ACHN (cell line): Measurements from ENCODE around the gene PLEKHA6.
A peak's percentile ranks its signal among the peaks of the same experiment; 100 is the strongest.

Experiments
- DNase-seq: peaks from one replicate; pipeline ENCODE4 v3.0.0-alpha.2; 2015
- in situ Hi-C: cut with HindIII; loops from 2 replicates; pipeline ENCODE4 v1.10.0; 2017; ENCODE audit warnings: low sequenced_read_pairs, low pct_ligation_motif_present, low pct_unique_long_range_greater_than_20kb

Gene PLEKHA6

GRCh38 chr1:204280099-204280961 lies 79.4 kb downstream of the PLEKHA6 start:
- DNase-seq, result no peak
- in situ Hi-C loops, result no loop called here

DNA sequence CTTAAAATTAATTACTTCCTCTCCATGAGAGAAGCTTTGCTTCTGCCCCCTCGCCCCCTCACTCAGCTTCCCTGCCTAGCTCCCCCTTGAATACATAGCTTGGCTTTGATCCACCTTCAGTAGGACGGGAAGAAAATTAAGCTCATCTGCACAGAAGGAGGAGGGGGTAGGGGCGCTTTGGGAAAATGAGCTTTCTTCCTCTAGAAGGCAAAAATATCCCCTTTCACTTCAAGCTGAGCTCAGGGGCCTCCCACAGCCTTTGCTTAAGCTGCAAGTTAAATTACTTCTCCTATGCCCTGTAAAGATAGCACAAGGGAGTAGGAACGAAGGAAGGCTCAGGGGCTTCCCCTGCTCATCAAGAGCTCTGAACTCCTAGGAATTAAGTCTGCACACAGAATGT lies 80.8 kb downstream of the PLEKHA6 start:
- in situ Hi-C loops, result no loop called here
- no peak for DNase-seq

GRCh38 chr1:204278251-204278650 lies 81.5 kb downstream of the PLEKHA6 start:
- DNase-seq, result no peak
- in situ Hi-C loops, result no loop called here

DNA sequence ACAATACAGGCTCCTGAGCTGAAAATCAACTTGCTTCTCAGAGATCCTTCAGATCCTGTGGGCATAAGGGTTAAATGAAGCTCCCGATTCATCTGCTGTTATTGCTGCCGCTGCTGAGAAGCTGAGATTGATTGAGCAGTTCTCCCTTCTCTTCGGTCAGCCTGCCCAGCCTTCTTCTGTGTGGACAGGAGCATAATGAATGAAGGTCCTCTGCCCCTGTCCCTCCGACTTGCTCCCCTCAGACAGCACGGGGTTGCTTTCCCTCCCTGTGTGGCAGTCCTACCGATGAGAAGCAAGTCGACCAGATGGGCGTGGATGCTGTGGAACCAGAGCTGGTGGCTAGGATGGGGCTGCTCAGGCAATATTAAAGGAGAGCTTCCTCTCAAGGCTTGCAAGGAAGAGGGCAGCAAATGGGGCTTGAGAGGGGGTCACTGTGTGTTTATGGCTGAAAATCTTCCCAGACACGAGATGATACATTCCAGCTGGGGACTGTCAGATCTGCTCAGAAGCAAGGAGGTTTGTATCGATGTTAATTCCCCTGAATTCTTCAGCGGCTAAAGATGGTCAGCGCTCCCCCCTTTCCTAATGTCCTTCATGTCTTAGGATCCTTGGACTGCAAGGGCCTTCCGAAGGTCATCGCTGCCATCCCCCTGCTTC lies 82.0 kb downstream of the PLEKHA6 start:
- in situ Hi-C loops, result no loop called here

DNA sequence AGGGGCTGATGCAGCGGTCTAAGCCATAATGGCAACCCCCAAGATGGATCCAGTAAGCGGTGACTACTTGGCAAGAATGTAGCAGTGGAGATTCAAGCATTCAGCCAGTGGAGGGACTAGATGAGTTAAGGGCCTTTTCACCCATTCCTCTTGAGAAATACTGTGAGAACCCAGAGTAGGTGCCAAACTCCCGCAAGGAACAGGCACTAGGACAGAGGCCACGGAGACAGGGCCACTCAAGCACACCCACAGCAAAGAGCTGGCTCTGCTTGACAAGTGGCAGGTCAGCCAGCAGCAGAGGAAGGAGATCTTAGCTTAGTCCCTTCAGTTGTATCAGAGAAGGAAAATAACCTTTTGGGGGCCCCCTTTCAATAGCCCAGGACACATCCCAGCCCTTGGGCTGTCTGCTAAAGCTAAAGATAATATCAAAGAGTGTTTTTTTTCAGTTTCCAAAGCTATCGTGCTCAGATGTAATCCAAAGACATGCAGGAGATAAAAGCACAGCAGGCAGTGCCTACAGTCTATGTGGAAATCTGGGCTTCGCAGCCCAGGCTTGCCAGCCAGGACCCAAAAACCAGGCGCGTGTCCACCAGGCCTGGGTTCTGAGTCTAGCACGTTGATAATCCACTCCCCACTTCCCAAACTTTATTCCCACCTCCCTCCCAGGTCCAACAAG lies 83.9 kb downstream of the PLEKHA6 start:
- no peak for DNase-seq
- in situ Hi-C loops, result no loop called here

More for the DNA sequence above, 82.0 kb downstream of the PLEKHA6 start:
- no peak for DNase-seq

- in situ Hi-C loops, result no loop called here
- DNase-seq, result no peak
These were observed 85.3 kb downstream of the PLEKHA6 start for GRCh38 chr1:204274446-204274845.

DNA sequence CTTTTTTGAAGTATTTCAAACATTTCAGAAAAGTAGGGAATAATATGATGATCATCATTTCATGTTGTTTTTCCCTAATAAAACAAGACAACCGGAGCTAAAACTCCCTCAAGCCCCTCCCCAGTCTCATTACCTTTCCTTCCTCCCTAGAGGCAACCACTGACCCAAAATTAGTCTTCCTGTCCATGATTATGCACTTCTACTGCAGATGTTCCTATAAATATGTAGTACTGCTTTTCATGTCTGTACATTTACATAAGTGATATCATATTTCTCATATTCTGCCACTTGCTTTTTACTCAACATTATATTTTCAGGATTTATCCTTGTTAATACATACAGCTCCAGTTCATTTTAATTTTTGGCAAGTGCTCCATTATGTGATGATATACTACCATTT lies 87.2 kb downstream of the PLEKHA6 start:
- in situ Hi-C loops, result no loop called here
- DNase-seq, result no peak

- no peak for DNase-seq
- in situ Hi-C loops, result no loop called here
These were observed 87.8 kb downstream of the PLEKHA6 start for GRCh38 chr1:204271970-204272369.

DNA sequence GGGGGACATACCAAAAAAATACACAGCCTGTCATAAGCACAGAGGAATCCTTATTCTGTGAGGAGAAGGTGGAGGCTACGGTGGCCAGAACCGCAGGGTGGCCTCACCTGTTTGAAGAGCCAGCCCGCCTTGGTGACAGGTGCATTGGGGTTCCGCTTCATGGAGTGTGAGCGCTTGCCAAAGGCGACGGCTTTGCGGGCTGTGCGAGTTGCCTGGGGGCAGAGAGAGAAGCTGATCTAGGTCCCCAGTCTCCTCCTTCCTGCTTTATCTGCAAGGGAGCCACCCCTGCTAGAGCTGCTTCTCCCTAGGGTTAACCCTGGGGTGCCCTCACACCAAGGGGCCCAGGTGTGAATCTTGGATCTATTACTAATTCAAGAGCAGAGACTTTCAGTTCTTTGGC lies 91.6 kb downstream of the PLEKHA6 start:
- DNase-seq, result no peak
- in situ Hi-C loops, result no loop called here

GRCh38 chr1:204267191-204267601 lies 92.5 kb downstream of the PLEKHA6 start:
- no peak for DNase-seq
- in situ Hi-C loops, result no loop called here

DNA sequence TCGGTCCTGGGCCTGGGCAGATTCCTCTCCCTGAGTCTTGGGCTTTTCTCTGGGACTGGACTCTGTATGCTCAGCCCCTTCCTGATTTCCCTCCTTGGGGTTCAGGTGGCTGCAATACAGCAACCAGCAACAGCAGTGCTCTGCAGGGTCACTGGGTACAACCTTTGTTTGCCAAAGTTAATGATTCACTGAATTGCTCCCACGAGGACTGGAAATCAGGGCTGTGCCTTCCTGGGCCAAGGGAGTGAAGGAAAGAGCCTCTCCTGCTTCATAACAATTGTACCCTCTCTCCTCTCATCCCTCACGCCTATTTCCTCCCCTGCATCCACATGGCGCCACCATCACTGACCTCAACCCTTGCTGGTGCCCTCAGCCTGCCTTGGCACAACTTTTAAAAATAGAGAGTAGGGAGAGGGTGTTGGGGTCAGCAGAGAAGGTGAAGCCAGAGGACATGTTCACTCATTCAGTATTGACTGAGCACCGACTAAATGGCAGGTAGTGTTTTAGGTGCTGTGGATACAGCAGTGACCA lies 93.2 kb downstream of the PLEKHA6 start:
- DNase-seq, result peak; percentile 70
- in situ Hi-C loops, result no loop called here

- DNase-seq, result no peak
- in situ Hi-C loops, result no loop called here
These were observed 94.1 kb downstream of the PLEKHA6 start for GRCh38 chr1:204265665-204266064.

- no peak for DNase-seq
- in situ Hi-C loops, result no loop called here
These were observed 94.9 kb downstream of the PLEKHA6 start for GRCh38 chr1:204264805-204265204.

GRCh38 chr1:204263254-204263910 lies 96.3 kb downstream of the PLEKHA6 start:
- in situ Hi-C loops, result no loop called here
- no peak for DNase-seq

DNA sequence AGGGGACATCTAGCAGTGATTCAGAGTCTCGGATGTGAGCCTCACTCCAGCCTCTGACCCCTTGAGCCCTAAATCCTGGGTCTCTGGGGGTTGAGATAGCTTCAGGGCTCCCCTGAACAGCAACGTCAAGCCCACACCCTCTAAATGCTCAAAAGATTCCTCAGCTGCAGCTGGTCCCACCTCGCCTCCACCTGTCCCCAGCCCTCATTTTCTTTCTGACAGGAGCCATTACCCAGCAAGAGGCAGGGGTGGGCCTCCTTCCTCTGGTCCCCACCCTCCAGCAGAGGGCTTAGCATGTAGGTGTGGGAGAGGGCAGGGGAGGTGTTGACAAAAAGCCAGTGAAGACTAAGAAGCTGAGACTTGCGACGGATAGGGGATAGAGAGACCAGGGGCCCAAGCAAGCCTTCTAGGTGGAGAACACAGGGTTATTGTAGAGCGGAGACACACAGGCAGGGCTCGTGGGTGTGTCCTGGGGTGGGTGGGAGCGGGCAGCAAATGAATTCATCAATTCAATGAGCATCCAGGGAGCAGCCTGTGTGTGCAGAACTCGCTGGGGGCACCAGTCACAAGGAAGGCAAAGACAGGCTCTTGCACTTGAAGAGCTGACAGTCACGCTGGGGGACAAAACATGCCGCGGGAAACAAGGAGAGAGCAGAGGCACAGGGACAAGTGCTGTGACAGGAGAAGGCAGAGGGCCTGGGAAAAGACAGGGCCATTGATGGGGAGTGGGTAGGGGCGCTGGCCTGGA lies 97.0 kb downstream of the PLEKHA6 start:
- DNase-seq, result no peak
- in situ Hi-C loops, result no loop called here

DNA sequence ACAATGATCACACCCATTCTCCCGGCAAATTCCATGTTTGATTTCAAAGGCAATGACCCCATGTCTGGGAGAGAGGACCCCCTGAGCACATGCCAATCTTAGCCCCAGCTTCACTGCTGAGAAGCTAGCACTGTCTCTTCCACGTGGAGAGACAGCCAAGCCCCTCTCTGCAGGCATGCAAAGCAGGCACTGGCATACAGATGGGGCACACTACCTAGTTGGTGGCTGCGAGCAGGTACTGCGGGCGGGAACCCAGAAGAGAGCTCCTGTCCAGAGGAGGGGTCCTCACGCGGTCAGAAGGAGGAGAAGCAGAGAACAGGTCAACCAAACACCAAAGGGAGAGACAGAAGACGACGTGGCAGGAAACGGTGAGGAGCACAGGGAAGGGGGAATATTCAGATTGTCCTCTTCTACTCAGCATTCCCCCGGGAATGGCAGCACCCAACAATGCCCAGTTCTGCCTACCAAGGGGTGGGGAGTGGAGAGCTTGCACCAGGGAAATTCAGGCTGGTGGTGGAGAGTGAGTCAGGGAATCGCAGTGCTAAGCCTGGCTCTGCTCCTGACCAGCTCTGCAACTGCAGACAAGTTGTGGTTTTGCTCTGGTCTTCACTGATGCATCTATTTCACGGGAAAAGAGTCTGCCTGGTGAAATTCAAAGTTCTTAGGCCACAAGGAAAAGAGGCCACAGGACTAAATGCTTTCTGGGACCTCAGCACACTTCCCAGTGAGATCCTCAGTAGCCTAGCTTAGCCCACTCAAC lies 97.8 kb downstream of the PLEKHA6 start:
- in situ Hi-C loops, result no loop called here
- DNase-seq, result no peak

- in situ Hi-C loops, result no loop called here
These were observed 98.5 kb downstream of the PLEKHA6 start for GRCh38 chr1:204261266-204261665.

More at GRCh38 chr1:204261266-204261665, 98.5 kb downstream of the PLEKHA6 start:
- DNase-seq, result no peak
